ENCODE data around the gene TRAPPC1. TPM values are rescaled to one million over a fixed set of nuclear protein-coding genes. Genes with fewer than 3 reads are reported as not detected.
A peak's percentile ranks its signal among the peaks of the same experiment; 100 is the strongest.
"Not testable (repeated sequence)": the region's sequence is repeated elsewhere in the genome, so short reads cannot be mapped to it uniquely, and the experiment has no call there.

Gene TRAPPC1
- total RNA-seq, 2 experiments from 2014 or later: 166 to 169 TPM

DNA sequence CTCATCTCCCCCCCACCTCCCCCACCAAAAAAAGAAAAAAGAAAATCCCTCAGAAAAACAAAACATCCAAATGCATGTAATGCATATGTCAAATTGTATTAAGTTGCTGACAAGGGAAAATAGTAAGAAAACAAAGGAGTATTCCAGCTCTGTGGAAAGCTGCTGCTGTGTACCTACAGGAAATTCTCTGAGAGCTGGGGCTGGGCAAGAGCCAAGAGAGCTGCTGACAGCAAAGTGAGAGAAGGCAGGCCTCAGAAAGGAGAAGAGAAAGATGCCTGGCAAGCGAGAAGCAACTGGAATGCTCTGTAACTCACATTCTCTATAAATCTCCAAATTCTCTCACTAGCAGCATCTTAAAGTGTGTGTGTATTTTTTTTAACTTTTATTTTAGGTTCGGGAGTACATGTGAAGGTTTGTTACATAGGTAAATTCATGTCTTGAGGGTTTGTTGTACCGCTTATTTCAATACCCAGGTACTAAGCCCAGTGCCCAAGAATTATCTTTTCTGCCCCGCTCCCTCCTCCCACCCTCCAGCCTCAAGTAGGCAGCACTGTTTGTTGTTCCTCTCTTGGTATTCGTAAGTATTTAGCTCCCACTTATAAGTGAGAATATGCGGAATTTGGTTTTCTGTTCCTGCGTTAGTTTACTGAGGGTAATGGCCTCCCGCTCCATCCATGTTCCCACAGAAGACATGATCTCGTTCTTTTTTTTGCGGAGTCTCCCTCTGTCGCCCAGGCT is 24.7 kb upstream of the TRAPPC1 start:
- intact Hi-C loops (cut with DNase I, micrococcal nuclease): no loop called here
- ATAC-seq: no peak
- DNase-seq: no peak
- POLR2A ChIA-PET: interaction anchor here (0.6 kb wide), 1 partner anchor 472 kb away, joined by 3 read pairs; no protein-coding TSS in a partner anchor
- peaks cover 2% of the 10 kb centered on the region for H3K27me3 Mint-ChIP-seq
- CTCF ChIA-PET: interaction anchor here (1.0 to 1.7 kb wide), 3 partner anchors 17 to 118 kb away, joined by 3 to 5 read pairs (median 3); no protein-coding TSS in a partner anchor
- H3K4me3 Mint-ChIP-seq: no peak overlapping the region
- no peaks in the 10 kb centered on the region for H3K9me3 Mint-ChIP-seq (ENCODE audit: low read depth)
- no peak overlapping the region for H3K27ac Mint-ChIP-seq
- peaks cover 1% of the 10 kb centered on the region for H3K36me3 Mint-ChIP-seq (ENCODE audit: low read depth)
- H3K4me1 Mint-ChIP-seq: peaks cover 13% of the 10 kb centered on the region

DNA sequence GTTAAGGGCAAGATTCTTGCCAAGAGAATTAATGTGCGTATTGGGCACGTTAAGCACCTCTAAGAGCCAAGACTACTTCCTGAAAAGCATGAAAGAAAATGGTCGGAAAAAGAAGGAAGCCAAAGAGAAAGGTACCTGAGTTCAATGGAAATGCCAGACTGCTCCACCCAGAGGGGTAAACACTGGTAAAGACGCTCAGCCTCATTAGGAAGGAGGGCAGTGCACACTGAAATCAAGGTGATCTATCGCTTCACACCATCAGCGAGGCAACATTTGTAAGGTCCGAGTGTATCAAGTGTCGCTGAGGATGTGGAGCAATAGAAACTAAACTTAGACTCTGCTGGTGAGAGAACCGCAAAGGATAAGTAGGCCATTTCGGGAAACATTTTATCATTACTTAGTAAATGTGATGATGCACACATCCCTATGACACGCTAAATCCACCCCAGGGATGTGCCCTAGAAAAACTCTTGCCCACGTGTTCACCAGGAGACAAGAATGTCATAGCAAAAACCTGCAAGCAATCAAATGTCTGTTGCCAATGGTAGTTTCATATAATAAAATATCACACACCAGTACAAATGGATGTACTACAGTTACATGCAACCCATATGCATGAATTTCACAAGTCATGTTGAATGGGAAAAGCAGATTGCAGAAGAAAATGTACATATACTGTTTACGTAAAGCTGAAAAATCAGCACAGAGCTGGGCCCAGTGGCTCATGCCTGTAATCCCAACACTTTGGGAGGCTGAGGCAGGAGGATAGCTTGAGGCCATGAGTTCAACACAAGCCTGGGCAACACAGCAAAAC is 23.9 kb upstream of the TRAPPC1 start:
- Mint-ChIP-seq H3K27me3 (peaks cover 2% of the 10 kb centered on the region), H3K27ac (no peak overlapping the region), H3K36me3 (ENCODE audit: low read depth) (peaks cover 3% of the 10 kb centered on the region), H3K4me1 (peaks cover 20% of the 10 kb centered on the region), H3K9me3 (ENCODE audit: low read depth) (no peaks in the 10 kb centered on the region), H3K4me3 (no peak overlapping the region)
- intact Hi-C loops (cut with DNase I, micrococcal nuclease): no loop called here
- DNase-seq: no peak
- no peak for ATAC-seq
- POLR2A ChIA-PET: interaction anchor here (0.6 kb wide), 1 partner anchor 471 kb away, joined by 3 read pairs; no protein-coding TSS in a partner anchor
- CTCF ChIA-PET: interaction anchor here (1.3 to 1.7 kb wide), 3 partner anchors 11 to 119 kb away, joined by 3 to 5 read pairs (median 5); no protein-coding TSS in a partner anchor

DNA sequence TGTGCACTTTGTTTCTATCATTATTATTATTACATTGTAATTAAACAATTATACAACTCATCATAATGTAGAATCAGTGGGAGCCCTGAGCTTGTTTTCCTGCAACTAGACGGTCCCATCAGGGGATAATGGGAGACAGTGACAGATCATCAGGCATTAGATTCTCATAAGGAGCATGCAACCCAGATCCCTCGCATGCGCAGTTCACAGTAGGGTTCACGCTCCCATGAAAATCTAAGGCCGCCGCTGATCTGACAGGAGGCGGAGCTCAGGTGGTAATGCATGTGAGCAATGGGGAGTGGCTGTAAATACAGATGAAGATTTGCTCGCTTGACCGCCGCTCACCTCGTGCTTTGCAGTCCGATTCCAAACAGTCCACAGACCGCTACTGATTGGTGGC is 21.5 kb upstream of the TRAPPC1 start:
- H3K27me3 Mint-ChIP-seq; H3K27ac Mint-ChIP-seq; H3K9me3 Mint-ChIP-seq (ENCODE audit: low read depth); DNase-seq; ATAC-seq; H3K4me3 Mint-ChIP-seq; intact Hi-C loops (cut with DNase I, micrococcal nuclease): not testable (repeated sequence)
- Mint-ChIP-seq H3K4me1 (peaks cover 22% of the 10 kb centered on the region), H3K36me3 (ENCODE audit: low read depth) (peaks cover 18% of the 10 kb centered on the region)
- ChIA-PET POLR2A (interaction anchor here (1.0 kb wide), 1 partner anchor 20 kb away, joined by 3 read pairs; no protein-coding TSS in a partner anchor), CTCF (interaction anchor here (0.6 to 2.4 kb wide), 7 partner anchors 11 to 166 kb away, joined by 3 to 14 read pairs (median 5); partner anchors contain the start of genes ALOXE3, CNTROB and TRAPPC1)

DNA sequence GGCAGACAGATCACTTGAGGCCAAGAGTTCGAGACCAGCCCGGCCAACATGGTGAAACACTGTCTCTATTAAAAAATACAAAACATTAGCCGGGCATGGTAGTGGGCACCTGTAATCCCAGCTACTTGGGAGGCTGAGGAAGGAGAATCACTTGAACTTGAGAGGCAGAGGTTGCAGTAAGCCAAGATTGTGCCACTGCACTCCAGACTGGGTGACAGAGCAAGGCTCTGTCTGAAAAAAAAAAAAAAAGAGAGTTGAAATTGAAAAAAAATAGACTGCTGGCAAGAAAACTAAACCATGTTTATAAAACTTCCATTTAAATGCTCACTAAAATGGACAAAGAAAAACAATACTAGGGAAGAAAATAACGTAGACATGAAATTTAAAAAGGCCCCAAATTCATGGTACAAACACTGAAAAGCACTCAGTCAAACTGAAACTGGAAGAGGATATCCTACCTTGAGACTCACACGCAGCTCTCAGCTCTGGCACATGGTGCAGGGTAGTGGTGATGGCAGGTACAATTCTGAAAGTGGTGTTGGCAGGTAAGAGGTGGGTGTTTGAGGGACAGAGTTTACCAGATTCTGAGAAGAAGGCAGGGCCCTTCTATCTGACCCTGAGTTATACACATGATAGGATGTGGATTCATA is 19.5 kb upstream of the TRAPPC1 start:
- DNase-seq (peak; percentile 71), ATAC-seq (peak; percentile 97)
- Mint-ChIP-seq H3K4me3 (peak overlapping the region; percentile 4), H3K36me3 (ENCODE audit: low read depth) (peaks cover 29% of the 10 kb centered on the region), H3K9me3 (ENCODE audit: low read depth) (no peaks in the 10 kb centered on the region), H3K27ac (peak overlapping the region; percentile 83), H3K27me3 (no peaks in the 10 kb centered on the region), H3K4me1 (peaks cover 22% of the 10 kb centered on the region)
- ChIA-PET CTCF (interaction anchor here (0.7 to 2.4 kb wide), 4 partner anchors 32 to 90 kb away, joined by 3 to 7 read pairs (median 3); no protein-coding TSS in a partner anchor), POLR2A (interaction anchor here (0.8 kb wide), 1 partner anchor 18 kb away, joined by 4 read pairs; no protein-coding TSS in a partner anchor)
- intact Hi-C loops (cut with DNase I, micrococcal nuclease): loop anchor here (1.0 to 2.0 kb wide), 3 partner anchors 18 to 38 kb away; partner anchors contain the start of gene CNTROB (in 2 of the 2)

DNA sequence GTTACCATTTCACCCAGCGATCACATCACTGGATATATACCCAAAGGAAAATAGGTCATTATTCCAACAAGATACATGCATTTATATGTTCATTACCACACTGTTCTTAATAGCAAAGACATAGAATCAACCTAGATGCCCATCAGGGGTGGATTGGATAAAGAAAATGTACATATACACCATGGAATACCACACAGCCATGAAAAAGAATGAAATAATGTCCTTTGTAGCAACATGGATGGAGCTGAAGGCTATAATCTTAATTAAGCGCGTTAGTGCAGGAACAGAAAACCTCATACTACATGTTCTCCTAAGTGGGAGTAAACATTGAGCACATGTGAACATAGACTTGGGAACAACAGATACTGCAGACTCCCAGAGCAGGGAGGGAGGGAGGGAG is 18.8 kb upstream of the TRAPPC1 start:
- CTCF ChIA-PET: no interaction called here
- no peaks in the 10 kb centered on the region for H3K9me3 Mint-ChIP-seq (ENCODE audit: low read depth)
- DNase-seq (no peak), ATAC-seq (no peak)
- POLR2A ChIA-PET: no interaction called here
- H3K36me3 Mint-ChIP-seq (ENCODE audit: low read depth): peaks cover 33% of the 10 kb centered on the region
- peak overlapping the region; percentile 32 for H3K27ac Mint-ChIP-seq
- no peaks in the 10 kb centered on the region for H3K27me3 Mint-ChIP-seq
- peaks cover 22% of the 10 kb centered on the region for H3K4me1 Mint-ChIP-seq
- intact Hi-C loops (cut with DNase I, micrococcal nuclease): loop anchor here (2.0 kb wide), 2 partner anchors 18 to 38 kb away; partner anchors contain the start of gene CNTROB (in 1 of the 2)
- H3K4me3 Mint-ChIP-seq: no peak overlapping the region

DNA sequence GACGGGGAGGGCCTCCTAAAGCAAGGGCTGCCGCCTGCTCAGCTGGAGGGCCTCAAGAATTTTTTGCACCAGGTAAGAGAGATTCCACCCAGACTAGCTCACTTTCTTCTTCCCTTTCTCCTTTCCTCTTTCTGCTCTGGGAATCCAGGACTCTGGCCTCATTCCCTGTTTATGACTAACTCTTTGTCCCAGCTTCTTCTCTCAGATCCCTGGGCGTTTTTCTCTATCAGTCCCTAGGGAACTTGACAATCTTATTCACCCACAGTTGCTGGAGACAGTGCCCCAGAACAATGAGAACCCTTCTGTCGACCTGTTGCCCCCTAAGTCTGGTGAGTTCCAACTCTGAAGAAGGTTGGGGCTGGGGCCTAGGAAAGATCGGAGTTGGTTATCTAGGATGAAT is 15.9 kb upstream of the TRAPPC1 start:
- ChIA-PET CTCF (interaction anchor here (0.7 to 1.3 kb wide), 5 partner anchors 15 to 110 kb away, joined by 3 to 4 read pairs (median 3); no protein-coding TSS in a partner anchor), POLR2A (interaction anchor here (0.6 kb wide), 1 partner anchor 25 kb away, joined by 3 read pairs; no protein-coding TSS in a partner anchor)
- DNase-seq (no peak), ATAC-seq (no peak)
- Mint-ChIP-seq H3K9me3 (ENCODE audit: low read depth) (no peaks in the 10 kb centered on the region), H3K4me3 (no peak overlapping the region), H3K36me3 (ENCODE audit: low read depth) (peaks cover 55% of the 10 kb centered on the region), H3K4me1 (peaks cover 17% of the 10 kb centered on the region), H3K27ac (no peak overlapping the region), H3K27me3 (no peaks in the 10 kb centered on the region)
- intact Hi-C loops (cut with DNase I, micrococcal nuclease): no loop called here

DNA sequence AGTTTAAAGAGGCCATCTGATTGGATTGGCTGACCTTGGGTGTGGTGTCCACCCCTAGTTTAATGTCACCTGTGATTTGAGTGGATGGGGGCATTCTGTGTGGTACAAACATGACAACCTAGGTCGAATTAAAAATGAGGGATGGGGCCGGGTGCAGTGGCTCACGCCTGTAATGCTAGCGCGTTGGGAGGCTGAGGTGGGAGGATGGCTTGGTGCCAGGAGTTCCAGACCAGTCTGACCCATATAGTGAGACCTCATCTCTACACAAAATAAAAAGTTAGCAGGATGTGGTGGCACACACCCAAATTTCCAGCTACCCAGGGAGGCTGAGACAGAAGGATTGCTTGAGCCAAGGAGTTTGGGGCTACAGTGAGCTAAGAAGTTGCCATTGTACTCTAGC is 14.7 kb upstream of the TRAPPC1 start:
- ChIA-PET CTCF (interaction anchor here (1.1 to 1.2 kb wide), 2 partner anchors 111 to 203 kb away, joined by 3 read pairs; no protein-coding TSS in a partner anchor), POLR2A (no interaction called here)
- peaks cover 10% of the 10 kb centered on the region for H3K4me1 Mint-ChIP-seq
- no peaks in the 10 kb centered on the region for H3K9me3 Mint-ChIP-seq (ENCODE audit: low read depth)
- no peak overlapping the region for H3K27ac Mint-ChIP-seq
- no peak overlapping the region for H3K4me3 Mint-ChIP-seq
- no peak for ATAC-seq
- intact Hi-C loops (cut with DNase I, micrococcal nuclease): no loop called here
- no peak for DNase-seq
- H3K36me3 Mint-ChIP-seq (ENCODE audit: low read depth): peaks cover 55% of the 10 kb centered on the region
- H3K27me3 Mint-ChIP-seq: no peaks in the 10 kb centered on the region

DNA sequence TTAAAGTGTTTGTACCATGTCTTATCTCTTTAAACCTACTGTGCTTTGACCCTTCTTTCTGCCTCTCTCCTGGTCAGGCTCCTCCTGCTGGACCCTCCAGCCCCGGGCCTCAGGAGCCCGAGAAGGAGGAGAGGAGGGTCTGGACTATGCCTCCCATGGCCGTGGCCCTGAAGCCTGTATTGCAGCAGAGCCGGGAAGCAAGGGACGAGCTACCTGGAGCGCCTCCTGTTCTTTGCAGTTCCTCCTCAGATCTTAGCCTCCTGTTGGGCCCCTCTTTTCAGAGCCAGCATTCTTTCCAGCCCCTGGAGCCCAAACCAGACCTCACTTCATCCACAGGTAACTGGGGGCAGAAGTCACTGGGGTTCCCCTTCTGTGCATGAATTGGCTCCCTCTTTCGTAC is 13.9 kb upstream of the TRAPPC1 start:
- Mint-ChIP-seq H3K27me3 (no peaks in the 10 kb centered on the region), H3K27ac (no peak overlapping the region), H3K9me3 (ENCODE audit: low read depth) (no peaks in the 10 kb centered on the region), H3K4me1 (peaks cover 3% of the 10 kb centered on the region), H3K4me3 (no peak overlapping the region), H3K36me3 (ENCODE audit: low read depth) (peaks cover 58% of the 10 kb centered on the region)
- ChIA-PET POLR2A (no interaction called here), CTCF (interaction anchor here (0.6 to 2.8 kb wide), 6 partner anchors 9 to 1033 kb away, joined by 3 to 25 read pairs (median 3); partner anchors contain the start of genes CNTROB and TRAPPC1)
- DNase-seq (no peak), ATAC-seq (no peak)
- intact Hi-C loops (cut with DNase I, micrococcal nuclease): no loop called here

DNA sequence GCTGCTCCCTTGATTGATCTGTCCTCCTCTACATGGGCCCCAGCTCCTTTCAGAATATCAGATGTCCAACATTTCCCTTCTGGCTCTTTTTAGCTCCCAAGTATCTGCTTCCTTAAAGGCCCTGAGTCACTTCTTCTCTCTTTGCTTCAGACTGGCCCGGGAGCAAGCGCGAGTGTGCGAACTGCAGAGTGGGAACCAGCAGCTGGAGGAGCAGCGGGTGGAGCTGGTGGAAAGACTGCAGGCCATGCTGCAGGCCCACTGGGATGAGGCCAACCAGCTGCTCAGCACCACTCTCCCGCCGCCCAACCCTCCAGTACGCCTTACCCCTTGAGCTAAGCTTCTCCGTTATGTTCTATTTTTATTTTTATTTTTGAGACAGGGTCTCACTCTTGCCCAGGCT is 12.6 kb upstream of the TRAPPC1 start:
- H3K27me3 Mint-ChIP-seq: no peaks in the 10 kb centered on the region
- no peaks in the 10 kb centered on the region for H3K9me3 Mint-ChIP-seq (ENCODE audit: low read depth)
- H3K36me3 Mint-ChIP-seq (ENCODE audit: low read depth): peaks cover 62% of the 10 kb centered on the region
- H3K4me3 Mint-ChIP-seq: no peak overlapping the region
- ChIA-PET CTCF (interaction anchor here (0.5 to 2.8 kb wide), 7 partner anchors 10 to 172 kb away, joined by 3 to 25 read pairs (median 4); partner anchors contain the start of genes CNTROB and TRAPPC1), POLR2A (interaction anchor here (0.7 kb wide), 1 partner anchor 1535 kb away, joined by 4 read pairs; no protein-coding TSS in a partner anchor)
- no peak overlapping the region for H3K27ac Mint-ChIP-seq
- no peak for ATAC-seq
- no peaks in the 10 kb centered on the region for H3K4me1 Mint-ChIP-seq
- no peak for DNase-seq
- intact Hi-C loops (cut with DNase I, micrococcal nuclease): no loop called here

DNA sequence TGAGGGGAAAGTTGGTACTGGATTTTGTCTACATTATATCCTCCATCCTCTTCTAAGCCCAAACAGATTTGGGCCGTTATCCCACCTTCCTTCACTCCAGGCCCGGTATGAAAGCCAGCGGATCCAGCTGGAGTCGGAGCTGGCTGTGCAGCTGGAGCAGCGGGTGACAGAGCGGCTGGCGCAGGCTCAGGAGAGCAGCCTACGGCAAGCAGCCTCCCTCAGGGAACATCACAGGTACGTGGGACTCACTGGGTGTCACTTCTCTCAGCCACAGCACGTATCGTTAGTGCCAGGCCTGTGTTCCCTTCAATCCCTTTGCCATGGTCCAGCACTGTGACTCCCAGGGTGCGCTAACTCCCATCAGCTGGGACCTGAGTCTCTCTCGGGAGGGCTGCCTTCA is 11.5 kb upstream of the TRAPPC1 start:
- H3K4me1 Mint-ChIP-seq: no peaks in the 10 kb centered on the region
- H3K27me3 Mint-ChIP-seq: no peaks in the 10 kb centered on the region
- no peak overlapping the region for H3K4me3 Mint-ChIP-seq
- POLR2A ChIA-PET: no interaction called here
- H3K27ac Mint-ChIP-seq: no peak overlapping the region
- DNase-seq (no peak), ATAC-seq (no peak)
- H3K9me3 Mint-ChIP-seq (ENCODE audit: low read depth): no peaks in the 10 kb centered on the region
- peaks cover 55% of the 10 kb centered on the region for H3K36me3 Mint-ChIP-seq (ENCODE audit: low read depth)
- CTCF ChIA-PET: interaction anchor here (1.4 to 2.8 kb wide), 2 partner anchors 10 to 80 kb away, joined by 3 to 25 read pairs; partner anchors contain the start of genes CNTROB and TRAPPC1
- intact Hi-C loops (cut with DNase I, micrococcal nuclease): no loop called here
